KG1 (cell line): ENCODE measurements around the gene ITGAE.

Experiments
- DNase-seq: peaks from one replicate; lab custom pipeline; 2025; lab: John Stamatoyannopoulos, UW

Gene ITGAE

DNA sequence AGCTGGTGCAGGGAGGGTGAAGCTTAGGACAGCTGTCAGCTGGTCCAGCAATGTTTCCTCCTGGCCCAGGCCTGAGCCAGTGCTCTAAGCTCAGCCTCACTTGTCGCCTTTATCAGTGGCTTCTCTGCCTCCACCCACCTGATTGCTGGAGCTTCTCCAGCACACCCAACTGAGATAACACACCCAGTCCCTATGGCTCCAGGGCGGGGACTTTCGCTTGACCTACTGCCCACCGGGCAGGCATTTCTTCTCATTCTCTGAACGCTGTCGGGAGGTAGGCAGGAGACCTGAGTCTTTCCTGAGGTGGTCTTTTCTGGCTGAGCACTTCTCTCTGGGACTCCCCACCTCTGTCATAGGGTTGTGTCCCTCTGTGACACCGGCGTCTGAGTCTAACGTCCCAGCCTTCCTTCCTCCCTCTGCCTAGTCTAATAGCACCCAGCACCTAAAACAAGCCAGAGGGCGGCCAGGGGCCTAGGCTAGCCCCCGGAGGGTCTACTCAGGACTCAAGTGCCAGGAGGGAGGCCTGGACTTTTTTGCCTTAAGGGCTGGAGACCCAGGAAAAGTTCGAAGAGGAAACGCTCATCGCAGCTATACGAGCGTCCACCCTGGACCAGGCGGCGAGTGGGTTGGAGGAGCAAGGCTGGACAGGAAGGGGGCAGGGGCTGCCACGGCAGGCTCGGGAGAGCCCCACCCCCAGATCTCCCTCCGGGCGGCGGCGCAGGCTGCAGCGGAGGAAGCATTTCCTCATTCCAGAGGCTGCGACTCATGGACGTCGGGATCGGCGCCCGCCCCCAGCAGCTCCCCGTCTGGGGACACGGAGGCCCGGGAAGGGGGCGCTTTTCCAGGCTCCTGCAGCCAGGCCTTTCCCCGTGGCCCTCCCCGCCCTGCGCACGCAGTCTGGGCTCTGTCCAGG is 133.4 kb downstream of the ITGAE start:
- DNase-seq = no peak

GRCh38 chr17:3666516-3666915 is 134.5 kb downstream of the ITGAE start:
- DNase-seq = no peak

- no peak for DNase-seq
Measured at GRCh38 chr17:3665834-3666233, 135.2 kb downstream of the ITGAE start.
